HG03066 (cell line): ENCODE data around the gene KAZN.
"Not testable (repeated sequence)": the region's sequence is repeated elsewhere in the genome, so short reads cannot be mapped to it uniquely, and the experiment has no call there.

Source experiments
- ATAC-seq: cut with Tn5 transposase; IDR thresholded peaks from one replicate; pipeline ENCODE4 v1.9.1; 2021; ENCODE audit warnings: low read depth; ENCODE audit not compliant: unreplicated experiment

Gene KAZN

DNA sequence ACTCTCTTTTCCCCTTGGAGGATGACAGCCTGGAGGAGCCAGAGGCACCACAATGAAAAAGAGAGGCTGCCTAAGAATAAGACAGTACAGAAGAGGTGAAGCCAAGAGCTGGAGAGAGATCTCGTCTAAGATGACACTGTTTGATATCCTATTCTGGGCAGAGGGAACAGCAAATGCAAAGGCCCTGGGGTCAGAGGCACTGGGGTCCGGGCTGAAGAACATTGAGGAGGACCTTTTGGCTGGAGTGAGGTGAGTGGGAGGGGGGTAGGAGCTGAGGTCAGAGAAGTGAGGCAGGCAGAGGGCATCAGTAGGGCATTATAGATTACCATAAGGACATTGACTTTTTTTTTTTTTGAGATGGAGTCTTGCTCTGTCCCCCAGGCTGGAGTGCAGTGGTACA, 535.8 kb downstream of the KAZN start:
- ATAC-seq: no peak

DNA sequence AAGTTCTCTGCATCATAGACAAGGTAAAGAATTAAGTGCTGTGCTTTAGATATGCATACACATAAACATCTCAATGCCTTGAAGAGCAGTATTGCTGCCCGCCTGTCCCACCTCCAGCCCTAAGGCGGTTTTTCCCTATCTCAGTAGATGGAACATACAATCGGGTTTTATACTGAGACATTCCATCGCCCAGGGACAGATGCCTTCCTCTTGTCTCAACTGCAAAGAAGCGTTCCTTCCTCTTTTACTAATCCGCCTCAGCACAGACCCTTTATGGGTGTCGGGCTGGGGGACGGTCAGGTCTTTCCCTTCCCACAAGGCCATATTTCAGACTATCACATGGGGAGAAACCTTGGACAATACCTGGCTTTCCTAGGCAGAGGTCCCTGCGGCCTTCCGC, 537.1 kb downstream of the KAZN start:
- not testable (repeated sequence) for ATAC-seq

DNA sequence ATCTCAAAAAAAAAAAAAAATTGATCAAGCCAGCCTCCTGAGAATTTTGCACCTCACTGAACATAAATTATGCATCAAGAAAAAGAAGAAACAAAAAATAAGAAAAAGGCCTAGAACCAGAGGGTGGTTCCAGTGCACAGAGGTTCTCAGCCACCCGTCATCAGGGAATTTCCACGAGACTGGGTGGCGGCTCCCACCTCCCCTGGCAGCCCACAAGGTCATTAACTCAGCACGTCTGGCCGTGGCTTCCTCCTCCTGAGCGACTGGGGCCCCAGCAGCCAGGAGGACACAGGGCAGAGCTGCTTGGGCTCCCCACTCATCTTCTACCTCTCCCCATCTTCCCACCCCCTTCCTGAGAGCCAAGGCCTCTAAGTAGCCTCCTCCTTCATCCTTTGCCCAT, 539.3 kb downstream of the KAZN start:
- no peak for ATAC-seq

DNA sequence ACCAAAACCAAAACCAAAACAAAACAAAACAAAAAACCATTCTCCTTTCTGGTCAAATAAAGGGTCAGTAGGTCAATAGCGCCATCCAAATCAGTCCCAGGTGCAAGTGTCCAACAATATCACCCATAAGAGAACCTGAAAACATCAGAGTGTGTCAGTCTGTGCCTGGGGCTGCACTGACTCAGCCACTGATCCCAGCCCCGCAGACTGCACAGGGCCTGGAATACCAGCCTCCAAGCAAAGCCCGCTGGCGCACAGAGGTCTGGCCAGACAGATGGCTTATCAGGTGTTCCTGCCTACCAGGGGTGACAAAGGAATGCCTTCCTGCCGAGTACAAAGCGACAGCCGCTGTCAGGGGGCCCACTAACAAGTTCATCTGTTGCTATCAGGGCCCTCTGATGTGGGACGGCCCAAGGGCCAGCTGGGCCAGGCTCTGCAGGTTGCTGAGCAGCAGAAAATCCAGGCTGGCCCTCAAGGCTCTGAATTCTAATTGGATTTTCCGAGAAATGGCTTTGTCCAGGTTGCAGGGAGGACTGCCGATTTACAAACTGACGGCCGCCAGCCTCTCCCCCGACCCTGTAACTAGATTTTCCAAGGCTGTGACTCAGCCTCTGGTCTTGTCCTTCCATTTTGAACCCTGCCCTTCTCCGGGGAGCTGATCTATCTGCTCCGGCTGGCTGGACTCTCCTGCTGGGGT, 541.3 kb downstream of the KAZN start:
- ATAC-seq: no peak

DNA sequence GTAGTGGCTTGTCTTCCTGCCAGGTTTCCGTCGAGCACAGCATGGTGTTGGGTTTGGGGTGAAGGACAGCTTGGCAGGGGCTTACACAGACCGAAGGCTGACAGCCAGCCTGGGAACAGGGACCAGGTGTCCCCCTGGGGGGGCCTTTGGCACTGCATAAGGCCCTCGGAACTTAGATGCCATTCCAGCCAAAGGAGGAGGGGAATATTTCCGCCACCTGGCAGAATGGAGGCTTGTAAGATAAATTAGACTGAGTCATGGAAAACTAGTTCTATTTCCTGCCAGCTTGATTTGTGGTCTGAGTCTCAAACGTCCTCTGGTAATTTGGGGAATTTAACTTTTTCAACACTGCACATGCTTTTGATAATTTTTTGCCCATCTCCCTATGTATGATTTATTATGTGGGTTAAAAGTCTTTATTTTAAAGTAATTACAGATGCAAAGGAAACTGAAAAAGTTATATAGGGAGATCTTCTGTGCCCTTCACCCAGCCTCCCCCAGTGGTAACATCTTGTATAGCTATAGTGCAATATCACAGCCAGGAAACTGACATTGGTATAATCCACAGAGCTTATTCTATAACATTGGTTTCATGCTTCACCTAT, 543.6 kb downstream of the KAZN start:
- ATAC-seq: no peak

DNA sequence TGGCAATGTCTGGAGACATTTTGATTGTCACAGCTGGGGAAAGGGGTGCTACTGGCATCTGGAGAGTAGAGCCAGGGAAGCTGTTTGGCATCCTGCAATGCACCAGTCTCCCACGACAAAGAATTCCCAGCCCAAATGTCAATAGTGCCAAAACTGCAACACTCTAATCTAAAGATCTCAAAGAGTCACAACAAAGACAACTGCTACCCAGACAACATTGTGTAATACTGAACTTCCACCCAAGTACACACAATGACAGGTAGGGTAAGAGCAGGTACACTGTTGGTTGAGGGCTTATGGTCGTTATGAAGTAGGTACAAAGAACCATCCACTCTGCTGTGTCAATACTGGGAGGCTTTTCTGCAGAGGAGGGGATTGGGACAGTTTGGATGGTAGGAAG, 546.8 kb downstream of the KAZN start:
- ATAC-seq: no peak

DNA sequence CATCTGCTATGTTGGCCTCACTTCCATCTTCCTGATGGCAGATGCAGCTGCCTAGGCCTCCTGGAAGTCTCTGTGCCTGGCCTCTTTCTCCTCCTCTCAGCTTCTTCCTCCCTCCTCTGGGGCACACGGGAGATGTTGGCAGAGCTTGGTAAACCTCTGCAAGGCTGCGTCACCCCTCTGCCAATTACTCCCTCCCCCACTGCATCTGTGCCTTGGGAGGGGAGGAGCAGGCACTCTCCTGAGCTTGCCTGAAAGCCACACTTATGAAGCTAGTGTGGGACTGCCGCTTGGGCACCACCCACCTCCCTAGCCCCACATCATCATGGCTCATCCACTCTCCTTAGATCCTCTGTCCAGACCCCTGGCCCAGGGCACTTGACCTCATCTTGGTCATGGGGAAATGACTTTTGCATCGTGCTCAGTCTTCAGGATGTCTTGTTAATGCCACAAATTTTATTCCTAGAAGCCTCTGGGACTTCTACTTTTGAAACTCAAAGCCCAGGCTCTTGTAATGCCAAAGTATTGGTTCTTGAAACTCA, 547.7 kb downstream of the KAZN start:
- no peak for ATAC-seq

DNA sequence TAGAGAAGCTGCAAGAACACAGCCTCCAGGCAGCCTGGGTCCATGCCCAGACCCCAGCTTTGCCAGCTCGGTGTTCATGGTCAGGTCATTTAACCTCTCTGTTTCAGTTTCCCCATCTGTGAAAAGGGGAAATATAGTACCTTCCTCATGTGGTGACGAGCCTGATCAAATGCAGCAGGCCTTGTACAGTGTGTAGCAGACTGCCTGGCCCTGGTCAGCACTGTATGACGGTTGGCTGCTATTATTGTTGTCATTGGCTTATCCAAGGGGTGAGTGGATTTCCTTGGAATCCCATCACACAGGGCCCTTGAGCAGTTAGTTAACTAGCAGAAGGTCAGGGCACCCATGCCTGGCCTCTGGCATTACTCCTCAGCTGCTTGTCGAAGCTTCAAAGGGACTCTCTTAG, 548.5 kb downstream of the KAZN start:
- ATAC-seq: no peak

DNA sequence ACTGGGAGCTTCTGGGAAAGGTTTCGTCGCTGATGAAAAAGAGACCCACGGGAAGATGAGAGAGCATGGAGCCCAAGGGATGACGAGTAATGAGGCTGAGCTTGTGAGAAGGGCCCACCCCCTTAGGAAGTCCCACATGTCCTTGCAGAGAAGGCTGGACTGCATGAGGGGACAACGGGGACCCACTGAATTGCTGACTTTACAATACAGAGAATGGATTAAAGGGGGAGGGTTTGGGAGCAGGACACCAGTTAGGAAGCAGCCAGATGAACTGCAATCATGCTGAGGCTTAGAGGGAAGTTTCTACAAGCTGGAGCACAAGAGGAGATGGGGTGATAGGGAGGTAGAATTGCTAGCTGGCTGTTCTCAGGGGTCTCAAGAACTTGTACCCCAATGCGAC, 549.5 kb downstream of the KAZN start:
- ATAC-seq: no peak

DNA sequence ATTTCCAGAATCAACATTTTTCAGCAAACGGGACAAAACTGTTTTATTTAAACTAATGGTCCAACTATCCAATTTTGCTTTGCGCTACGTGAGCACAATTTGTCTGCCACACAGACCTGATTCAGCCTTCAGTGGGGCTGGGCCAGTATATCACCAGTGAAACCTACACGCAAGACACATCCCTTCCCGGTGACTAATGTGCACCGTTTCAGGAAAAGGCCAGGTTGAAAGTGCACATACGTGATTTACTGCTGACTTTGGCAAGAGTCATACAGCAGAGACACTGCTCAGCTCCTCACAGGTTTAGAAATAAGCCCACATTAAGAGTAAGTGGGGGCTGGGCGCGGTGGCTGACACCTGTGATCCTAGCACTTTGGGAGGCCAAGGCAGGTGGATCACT, 550.0 kb downstream of the KAZN start:
- ATAC-seq: no peak

DNA sequence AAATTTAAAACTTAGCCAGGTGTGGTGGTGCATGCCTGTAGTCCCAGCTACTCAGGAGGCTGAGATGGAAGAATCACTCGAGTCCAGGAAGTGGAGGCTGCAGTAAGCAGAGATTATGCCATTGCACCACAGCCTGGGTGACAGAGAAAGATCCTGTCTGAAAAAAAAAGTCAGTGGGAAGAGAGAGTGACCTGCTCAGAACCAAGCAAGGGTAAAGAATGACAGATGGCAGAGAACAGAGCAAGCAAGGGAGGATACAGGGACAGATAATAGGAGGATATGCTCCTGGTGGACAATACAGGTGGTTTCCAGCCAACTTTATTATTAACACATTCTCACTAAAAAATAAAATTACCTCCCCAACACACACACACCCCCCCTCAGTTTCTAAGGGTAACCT, 550.5 kb downstream of the KAZN start:
- ATAC-seq: no peak

DNA sequence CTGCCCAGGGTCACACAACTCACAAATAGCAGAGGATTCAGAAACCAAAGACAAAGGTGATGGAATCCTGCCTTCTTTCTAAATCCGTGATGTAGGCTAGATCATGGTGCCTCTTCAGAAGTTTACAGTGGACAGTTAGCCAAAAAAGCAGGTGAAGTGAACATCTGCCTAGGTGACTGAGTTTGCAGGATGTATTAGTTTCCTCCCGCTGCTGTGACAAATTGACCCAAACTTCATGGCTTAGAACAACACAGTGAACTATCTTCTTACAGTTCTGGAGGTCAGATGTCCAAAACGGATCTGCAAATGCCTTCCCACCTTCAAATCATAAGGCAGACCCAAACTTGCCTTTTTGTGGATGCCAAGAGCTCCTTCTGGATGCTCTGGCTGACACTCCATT, 551.9 kb downstream of the KAZN start:
- ATAC-seq: no peak

DNA sequence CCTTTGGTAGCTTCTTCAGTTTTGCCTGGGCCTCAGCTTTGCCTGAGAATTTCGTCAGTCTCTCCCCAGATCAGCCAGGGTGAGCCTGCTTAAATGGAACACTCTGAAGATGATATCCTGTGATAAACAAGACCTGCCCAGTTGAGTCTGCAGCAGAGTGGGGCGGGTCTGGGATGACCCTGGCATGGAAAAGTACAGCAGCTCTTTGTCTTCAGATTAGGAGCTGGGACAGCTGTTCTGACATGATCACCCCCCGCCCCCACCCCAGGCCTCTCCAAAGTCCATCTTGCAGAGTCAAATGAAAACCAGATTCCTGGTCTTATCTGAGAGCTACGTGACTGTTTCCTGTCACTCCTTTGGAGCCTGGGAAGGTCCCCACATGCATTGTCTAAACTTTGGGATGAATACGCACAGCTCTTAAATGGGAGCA, 552.9 kb downstream of the KAZN start:
- ATAC-seq: no peak

DNA sequence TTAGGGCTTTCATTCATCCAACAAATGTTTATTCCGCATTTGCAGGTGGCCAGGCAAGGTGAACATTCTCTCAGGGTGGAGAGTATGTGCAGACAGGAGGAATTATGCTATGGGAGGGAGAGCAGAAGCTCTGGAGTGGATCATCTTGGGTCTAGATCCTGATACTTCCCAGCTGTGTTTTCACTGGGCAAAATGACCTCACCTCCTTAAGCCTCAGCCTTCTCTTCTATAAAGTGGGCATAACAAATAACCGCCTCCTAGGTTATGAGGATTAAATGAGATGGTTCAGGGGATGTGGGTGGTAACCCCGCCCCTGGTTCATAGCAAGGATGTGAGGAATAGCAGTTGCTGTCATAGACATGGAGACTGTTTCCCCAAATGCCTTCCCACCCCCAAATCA, 553.4 kb downstream of the KAZN start:
- ATAC-seq: no peak

DNA sequence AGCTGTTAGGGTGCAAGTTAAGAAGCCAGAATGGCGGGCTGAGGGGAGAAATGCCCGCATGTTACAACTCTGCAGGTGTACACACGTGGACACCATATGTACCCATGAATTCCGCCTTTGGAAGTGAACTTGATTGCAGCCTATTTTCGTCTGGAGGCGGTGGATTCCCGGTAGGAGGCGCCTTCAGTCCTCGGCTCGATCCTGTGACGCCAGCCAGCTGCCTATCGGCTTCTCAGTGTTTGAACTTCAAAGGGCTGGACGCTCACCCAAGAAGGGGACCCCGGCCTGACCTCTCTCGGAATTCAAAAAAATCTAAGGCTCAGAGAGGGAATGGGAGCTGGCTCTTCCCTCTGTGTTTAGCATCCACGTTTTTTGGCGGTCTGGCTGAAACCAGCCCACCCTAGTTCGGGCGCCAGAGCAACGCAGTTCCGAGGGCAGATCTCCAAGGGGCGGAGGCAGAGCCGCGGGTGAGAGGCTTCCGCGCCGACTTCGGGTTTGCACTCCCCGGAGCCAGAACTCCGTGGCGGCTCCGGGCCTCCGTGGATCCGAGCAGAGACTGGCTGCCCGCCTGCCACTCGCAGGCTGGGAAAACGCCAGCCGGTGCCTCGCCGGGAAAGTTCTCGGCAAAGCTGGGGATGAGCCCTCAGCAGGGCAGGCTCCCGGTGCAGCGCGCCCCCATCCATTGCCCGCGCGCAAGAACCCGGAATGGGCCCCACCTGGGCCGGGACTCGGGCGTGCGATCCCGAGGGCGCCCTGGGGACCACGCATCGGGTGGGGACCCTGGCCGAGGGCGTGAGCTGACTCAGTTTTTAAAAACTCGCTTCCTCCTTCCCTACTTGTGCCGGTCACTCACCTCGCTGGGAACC, 554.1 kb downstream of the KAZN start:
- ATAC-seq: no peak

DNA sequence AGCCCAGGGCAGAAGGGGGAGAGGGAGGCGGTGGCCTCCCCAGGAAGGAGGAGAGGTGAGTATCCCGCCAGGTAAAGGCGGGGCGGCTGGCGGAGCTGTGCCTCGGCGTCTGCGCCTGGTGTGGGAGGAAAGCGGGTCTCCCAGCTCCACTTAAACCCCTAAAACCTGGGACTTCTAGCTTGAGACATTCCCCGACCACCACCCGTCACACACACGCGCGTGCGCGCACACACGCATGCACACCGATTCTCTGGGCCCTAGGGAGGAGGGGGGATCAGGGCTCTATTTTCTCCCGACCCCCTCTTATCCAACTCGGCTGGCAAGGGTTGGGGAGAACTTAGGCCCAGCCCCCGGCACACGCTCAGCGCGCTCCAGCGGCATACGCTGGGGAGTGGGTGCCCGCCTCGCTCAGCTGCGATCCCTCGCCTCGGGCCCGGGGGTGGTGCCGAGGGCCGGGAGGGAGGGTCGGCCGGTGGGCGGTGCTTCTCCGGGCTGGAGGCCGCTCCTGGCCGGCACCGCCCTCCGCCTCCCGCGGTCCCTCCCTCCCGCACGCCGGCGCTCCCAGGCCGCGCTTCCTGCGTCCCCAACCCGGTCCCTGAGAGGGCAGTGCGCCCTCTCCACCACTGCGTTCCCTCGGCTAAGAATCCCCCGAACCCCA, 554.8 kb downstream of the KAZN start, which contains the start of gene TMEM51:
TMEM51 (plus strand) TSS at position 564 of the 658 bp plus-strand sequence. CDS start 61,341 bp downstream, outside the sequence.
- ATAC-seq: no peak

DNA sequence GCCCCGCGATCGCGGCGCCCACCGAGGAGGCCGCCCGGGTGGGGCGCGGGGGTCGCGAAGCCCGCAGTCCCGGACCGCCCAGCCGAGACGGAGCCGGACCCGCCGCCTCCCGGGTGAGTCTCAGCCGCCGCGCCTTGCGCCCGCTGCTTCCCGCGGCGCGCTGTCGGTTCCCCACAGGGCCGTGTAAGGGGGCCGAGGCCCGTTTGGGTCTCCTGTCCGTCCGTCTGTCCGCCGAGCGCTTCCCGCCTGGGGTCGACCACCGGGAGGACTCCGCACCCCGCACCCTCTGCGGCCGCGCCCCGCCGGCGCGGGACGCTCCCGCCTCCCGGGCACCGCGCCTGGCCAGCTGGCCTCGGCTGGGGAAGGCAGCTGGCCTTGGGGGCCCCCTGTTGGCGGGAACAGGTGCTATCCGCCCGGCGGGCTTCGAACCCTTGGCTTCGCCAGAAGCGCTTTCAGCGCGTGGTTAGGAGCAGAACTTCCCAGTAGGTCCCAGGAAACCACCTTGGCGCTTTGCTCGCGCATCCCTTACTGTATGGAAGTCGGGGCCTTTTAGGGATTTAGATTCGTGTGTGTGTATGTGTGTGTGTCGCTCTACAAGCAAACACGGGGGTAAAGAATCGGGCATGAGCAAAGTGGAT, 555.5 kb downstream of the KAZN start:
- ATAC-seq: no peak

DNA sequence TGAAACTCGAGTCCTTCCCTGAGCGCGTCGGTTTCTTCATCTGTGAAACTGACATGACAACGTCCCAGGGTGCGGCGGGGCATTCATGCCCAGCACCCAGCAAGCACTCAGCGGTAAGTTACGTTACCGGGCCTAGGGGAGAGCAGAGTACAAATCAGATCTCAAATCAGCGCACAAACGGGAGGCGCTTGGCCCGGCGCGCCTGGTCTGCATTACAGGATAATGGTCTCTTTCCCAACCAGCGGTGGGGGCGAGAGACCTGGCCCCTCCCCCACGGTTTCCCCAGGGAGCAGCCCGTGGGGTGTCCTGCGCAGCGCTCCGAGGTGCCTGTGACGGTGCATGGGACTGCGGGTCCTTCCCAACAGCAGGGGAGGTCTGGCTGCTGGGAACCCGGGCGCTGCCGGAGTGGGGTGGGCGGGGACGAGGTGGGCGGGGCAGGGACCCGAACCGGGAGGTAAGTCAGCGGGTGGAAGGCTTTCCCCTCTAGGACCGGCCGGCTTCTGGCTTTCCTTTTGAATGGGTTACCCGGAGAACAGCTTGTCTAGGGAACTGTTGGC, 556.1 kb downstream of the KAZN start:
- ATAC-seq: no peak

DNA sequence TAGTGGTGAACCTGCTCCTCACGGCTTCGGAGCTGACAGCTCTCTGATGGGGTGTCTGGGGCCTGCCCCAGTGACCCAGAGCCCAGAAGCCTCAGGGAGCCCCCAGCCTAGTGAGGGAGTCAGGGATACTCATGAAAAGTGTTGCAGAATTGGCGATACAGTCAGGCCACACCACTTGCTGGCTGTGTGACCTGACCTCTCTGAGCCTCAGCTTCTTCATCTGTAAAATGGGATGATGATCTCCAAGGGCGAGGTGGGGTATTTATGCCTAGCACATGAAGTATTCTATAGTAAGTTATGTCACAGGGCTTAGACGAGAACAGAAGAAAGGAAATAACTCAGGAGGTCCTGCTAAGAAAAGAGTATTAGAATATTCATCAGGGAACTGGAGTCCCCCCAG, 556.7 kb downstream of the KAZN start:
- ATAC-seq: no peak
